ENCODE data around the gene SH3RF1. TPM values are rescaled to one million over a fixed set of nuclear protein-coding genes. Genes with fewer than 3 reads are reported as not detected.

SH3RF1 gene
- total and polyA plus RNA-seq, 4 donors, result 7.6 to 31.8 (median 18.1) TPM

DNA sequence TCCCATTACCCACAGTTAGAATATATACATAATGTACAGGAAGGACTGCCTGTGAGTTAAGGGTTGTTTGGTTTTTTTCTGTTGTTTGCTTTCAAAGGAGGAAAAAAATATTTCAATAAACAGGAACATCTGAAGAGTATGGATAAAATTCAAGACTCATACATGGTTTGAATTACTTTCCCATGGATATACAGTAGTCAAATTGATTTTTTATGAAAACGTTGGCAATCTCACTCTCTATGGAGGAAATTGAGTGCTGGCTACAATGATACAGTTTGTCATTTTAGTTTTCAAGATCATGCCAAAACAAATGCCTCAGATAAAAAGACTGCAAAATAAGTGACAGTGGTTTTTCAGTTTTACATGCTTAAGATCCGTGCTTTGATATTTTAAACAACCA, 116.6 kb downstream of the SH3RF1 start:
- intact Hi-C loops (cut with DNase I), result no loop called here
- 42 to 44% methylated on average over 2 of the region's 2 CpGs for WGBS, 2 donors
- no peak overlapping the region for H3K4me3 ChIP-seq (ENCODE audit: low read length in 2 of 2)
- no peaks in the 10 kb centered on the region for H3K27me3 ChIP-seq (ENCODE audit: control insufficient read depth in 1 of 2, insufficient read depth in 2 of 2, low read length in 1 of 2)
- H3K9me3 ChIP-seq (ENCODE audit: control insufficient read depth, low read length), result no peaks in the 10 kb centered on the region
- ATAC-seq (ENCODE audit: low FRiP score), result no peak
- H3K4me1 ChIP-seq (ENCODE audit: control insufficient read depth in 1 of 2, insufficient read depth in 2 of 2, low read length in 2 of 2), result peaks cover 2 to 3% of the 10 kb centered on the region in 2 donors
- no peak overlapping the region for H3K27ac ChIP-seq (ENCODE audit: low read depth in 1 of 2, low read length in 2 of 2)
- DNase-seq, result no peak
- H3K36me3 ChIP-seq (ENCODE audit: control insufficient read depth in 1 of 2, insufficient read depth in 2 of 2, low read length in 1 of 2), result no peaks in the 10 kb centered on the region

DNA sequence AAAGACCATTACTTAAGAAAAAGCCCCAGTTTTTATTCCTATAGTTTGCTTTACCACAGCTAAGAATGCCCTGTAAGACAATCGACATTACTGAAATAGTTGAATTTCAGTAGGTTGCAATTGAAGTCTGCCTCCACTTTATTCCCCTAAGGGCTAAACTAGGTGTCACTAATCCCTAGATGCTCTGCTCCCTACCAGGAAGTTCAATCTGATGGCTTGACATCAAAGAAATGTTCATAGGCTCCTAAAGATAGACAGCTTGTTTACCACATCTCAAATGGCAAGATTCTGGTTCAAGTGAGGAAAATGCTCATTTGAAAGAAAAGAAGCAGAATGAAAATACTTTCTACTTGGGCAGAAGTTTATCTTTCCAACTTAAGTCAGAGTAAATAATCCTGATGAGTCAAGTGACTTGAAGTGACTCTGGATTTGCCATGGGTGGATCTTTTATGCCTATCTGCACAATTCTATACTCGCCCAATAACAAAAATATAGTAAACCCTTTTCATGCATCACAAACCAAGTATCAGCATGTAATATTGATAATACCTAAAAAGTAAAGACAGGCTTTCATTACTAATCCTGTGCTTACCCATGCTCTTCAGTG, 117.2 kb downstream of the SH3RF1 start:
- Histone ChIP-seq H3K27me3 (ENCODE audit: control insufficient read depth in 1 of 2, insufficient read depth in 2 of 2, low read length in 1 of 2) (no peaks in the 10 kb centered on the region), H3K4me3 (ENCODE audit: low read length in 2 of 2) (no peak overlapping the region), H3K36me3 (ENCODE audit: control insufficient read depth in 1 of 2, insufficient read depth in 2 of 2, low read length in 1 of 2) (no peaks in the 10 kb centered on the region), H3K9me3 (ENCODE audit: control insufficient read depth, low read length) (no peaks in the 10 kb centered on the region), H3K4me1 (ENCODE audit: control insufficient read depth in 1 of 2, insufficient read depth in 2 of 2, low read length in 2 of 2) (peaks cover 2 to 3% of the 10 kb centered on the region in 2 donors), H3K27ac (ENCODE audit: low read depth in 1 of 2, low read length in 2 of 2) (no peak overlapping the region)
- ATAC-seq (ENCODE audit: low FRiP score), result no peak
- 90 to 92% methylated on average over 2 of the region's 2 CpGs for WGBS, 2 donors
- DNase-seq, result no peak
- intact Hi-C loops (cut with DNase I), result no loop called here

DNA sequence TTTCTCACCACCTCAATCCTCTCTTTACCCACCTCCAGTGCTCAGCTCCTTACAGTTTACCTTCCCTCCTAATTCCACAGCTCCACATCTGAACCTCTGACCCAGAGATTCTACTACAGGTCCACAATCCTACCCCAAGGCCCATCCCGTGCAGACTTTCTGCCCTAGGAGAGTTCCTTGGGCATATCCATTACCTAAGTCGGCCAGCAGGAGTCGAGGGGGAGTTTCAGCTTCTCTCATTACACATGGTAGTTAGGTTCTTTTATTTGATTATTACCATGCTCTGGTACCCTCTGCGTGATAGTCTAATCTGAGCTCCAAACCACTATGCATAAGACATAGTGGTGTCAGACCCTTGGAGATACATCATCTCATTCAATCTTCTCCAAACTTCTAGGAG, 117.9 kb downstream of the SH3RF1 start:
- Histone ChIP-seq H3K36me3 (ENCODE audit: control insufficient read depth in 1 of 2, insufficient read depth in 2 of 2, low read length in 1 of 2) (no peaks in the 10 kb centered on the region), H3K4me1 (ENCODE audit: control insufficient read depth in 1 of 2, insufficient read depth in 2 of 2, low read length in 2 of 2) (peaks cover 2 to 3% of the 10 kb centered on the region in 2 donors), H3K27ac (ENCODE audit: low read depth in 1 of 2, low read length in 2 of 2) (no peak overlapping the region), H3K9me3 (ENCODE audit: control insufficient read depth, low read length) (no peaks in the 10 kb centered on the region), H3K27me3 (ENCODE audit: control insufficient read depth in 1 of 2, insufficient read depth in 2 of 2, low read length in 1 of 2) (no peaks in the 10 kb centered on the region), H3K4me3 (ENCODE audit: low read length in 2 of 2) (no peak overlapping the region)
- DNase-seq (no peak), ATAC-seq (ENCODE audit: low FRiP score) (no peak)
- intact Hi-C loops (cut with DNase I), result no loop called here
- WGBS, 2 donors, result 86 to 95% methylated on average over 4 of the region's 4 CpGs

DNA sequence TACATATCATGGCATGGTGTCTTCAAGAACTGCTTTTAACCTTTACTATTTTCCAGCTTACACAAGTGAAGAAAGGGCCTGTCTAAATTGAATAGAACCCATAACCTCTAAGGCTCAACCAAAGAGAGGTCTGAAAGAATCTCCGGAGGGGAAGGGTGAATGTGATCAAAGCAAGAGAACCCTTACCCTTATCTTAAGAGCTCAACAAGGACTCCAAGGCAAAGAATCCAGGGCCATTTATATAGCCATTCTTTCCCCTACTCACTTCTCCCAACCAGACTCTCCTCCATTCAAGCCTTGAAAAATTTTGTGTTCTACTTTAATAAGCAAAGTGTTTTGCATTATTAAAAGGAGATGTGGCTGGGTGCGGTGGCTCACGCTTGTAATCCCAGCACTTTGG, 118.7 kb downstream of the SH3RF1 start:
- WGBS, 2 donors, result 92 to 95% methylated on average over 3 of the region's 3 CpGs
- ATAC-seq (ENCODE audit: low FRiP score) (no peak), DNase-seq (no peak)

DNA sequence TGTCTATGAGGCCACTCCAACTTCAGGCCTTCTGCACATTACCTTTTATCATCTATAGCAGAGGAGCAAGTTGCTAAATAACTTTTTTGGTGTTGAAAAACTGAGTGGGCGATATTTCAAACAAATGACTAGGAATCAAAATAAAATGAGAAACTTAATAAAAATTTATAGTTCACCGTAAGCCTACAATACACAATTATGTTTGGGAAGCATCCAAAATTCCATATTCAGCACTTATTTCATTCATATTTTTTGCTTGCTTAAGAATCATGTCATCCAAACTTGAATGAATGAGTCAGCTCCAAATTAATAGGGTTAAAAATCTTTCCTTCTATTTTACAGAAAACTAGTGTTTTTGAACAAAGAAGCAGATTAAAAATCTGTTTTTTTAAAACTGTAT, 119.1 kb downstream of the SH3RF1 start:
- WGBS, 2 donors, result 8 to 14% methylated on average over 2 of the region's 2 CpGs
- intact Hi-C loops (cut with DNase I), result no loop called here

More for the DNA sequence above, 118.7 kb downstream of the SH3RF1 start:
- intact Hi-C loops (cut with DNase I), result no loop called here
- Histone ChIP-seq H3K4me3 (ENCODE audit: low read length in 2 of 2) (no peak overlapping the region), H3K27me3 (ENCODE audit: control insufficient read depth in 1 of 2, insufficient read depth in 2 of 2, low read length in 1 of 2) (no peaks in the 10 kb centered on the region), H3K36me3 (ENCODE audit: control insufficient read depth in 1 of 2, insufficient read depth in 2 of 2, low read length in 1 of 2) (no peaks in the 10 kb centered on the region), H3K4me1 (ENCODE audit: control insufficient read depth in 1 of 2, insufficient read depth in 2 of 2, low read length in 2 of 2) (peaks cover 1 to 2% of the 10 kb centered on the region in 2 donors), H3K9me3 (ENCODE audit: control insufficient read depth, low read length) (no peaks in the 10 kb centered on the region), H3K27ac (ENCODE audit: low read depth in 1 of 2, low read length in 2 of 2) (no peak overlapping the region)

DNA sequence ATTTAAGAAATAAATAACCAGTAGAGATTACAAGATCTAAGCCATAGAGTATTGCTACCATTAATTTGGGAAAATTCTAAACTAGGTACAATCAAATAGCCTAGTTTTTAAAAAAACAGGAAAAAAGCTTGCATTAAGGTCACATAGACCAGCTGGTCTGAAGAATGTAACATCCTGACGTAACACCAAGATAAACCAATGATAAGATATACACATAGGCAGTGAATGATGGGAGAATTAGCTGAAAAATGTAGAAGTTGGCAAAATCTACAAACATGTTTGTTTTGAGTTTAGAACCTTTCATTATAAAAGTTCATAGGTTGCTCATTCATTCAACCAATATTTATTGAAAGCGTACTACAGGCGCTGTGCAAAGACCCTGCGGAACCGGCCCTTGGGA, 120.0 kb downstream of the SH3RF1 start:
- Histone ChIP-seq H3K27ac (ENCODE audit: low read depth in 1 of 2, low read length in 2 of 2) (no peak overlapping the region), H3K36me3 (ENCODE audit: control insufficient read depth in 1 of 2, insufficient read depth in 2 of 2, low read length in 1 of 2) (no peaks in the 10 kb centered on the region), H3K4me3 (ENCODE audit: low read length in 2 of 2) (no peak overlapping the region), H3K27me3 (ENCODE audit: control insufficient read depth in 1 of 2, insufficient read depth in 2 of 2, low read length in 1 of 2) (no peaks in the 10 kb centered on the region), H3K9me3 (ENCODE audit: control insufficient read depth, low read length) (no peaks in the 10 kb centered on the region), H3K4me1 (ENCODE audit: control insufficient read depth in 1 of 2, insufficient read depth in 2 of 2, low read length in 2 of 2) (peaks cover 1 to 2% of the 10 kb centered on the region in 2 donors)
- no peak for ATAC-seq (ENCODE audit: low FRiP score)
- intact Hi-C loops (cut with DNase I), result no loop called here
- no peak for DNase-seq
- WGBS, 2 donors, result 92 to 93% methylated on average over 5 of the region's 5 CpGs

More for the DNA sequence above, 119.1 kb downstream of the SH3RF1 start:
- no peak for ATAC-seq (ENCODE audit: low FRiP score)
- no peak for DNase-seq
- peaks cover 1 to 2% of the 10 kb centered on the region in 2 donors for H3K4me1 ChIP-seq (ENCODE audit: control insufficient read depth in 1 of 2, insufficient read depth in 2 of 2, low read length in 2 of 2)
- no peak overlapping the region for H3K4me3 ChIP-seq (ENCODE audit: low read length in 2 of 2)
- H3K9me3 ChIP-seq (ENCODE audit: control insufficient read depth, low read length), result no peaks in the 10 kb centered on the region
- H3K27me3 ChIP-seq (ENCODE audit: control insufficient read depth in 1 of 2, insufficient read depth in 2 of 2, low read length in 1 of 2), result no peaks in the 10 kb centered on the region
- H3K27ac ChIP-seq (ENCODE audit: low read depth in 1 of 2, low read length in 2 of 2), result no peak overlapping the region
- no peaks in the 10 kb centered on the region for H3K36me3 ChIP-seq (ENCODE audit: control insufficient read depth in 1 of 2, insufficient read depth in 2 of 2, low read length in 1 of 2)

DNA sequence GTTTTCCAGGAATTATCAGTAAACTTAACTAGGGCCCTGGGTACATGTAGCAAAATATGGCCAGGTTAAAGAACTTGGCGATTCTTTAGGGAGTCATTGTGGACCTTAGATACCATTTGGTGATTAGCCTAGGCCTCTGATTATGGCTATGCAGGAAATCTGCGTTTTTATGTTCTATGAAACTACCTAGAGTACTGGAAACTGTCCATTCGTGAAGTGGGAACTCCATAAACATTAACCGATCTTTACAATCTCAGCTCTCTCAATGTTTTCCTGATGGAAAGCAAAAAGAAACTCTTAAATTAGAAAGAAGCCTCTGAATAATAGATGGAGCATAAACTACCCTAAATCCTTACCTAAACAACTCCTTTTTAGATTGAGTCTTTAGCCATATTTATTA, 121.9 kb downstream of the SH3RF1 start:
- Histone ChIP-seq H3K4me3 (ENCODE audit: low read length in 2 of 2) (no peak overlapping the region), H3K4me1 (ENCODE audit: control insufficient read depth in 1 of 2, insufficient read depth in 2 of 2, low read length in 2 of 2) (peaks cover 0 to 2% of the 10 kb centered on the region in 2 donors), H3K9me3 (ENCODE audit: control insufficient read depth, low read length) (no peaks in the 10 kb centered on the region), H3K27ac (ENCODE audit: low read depth in 1 of 2, low read length in 2 of 2) (no peak overlapping the region), H3K36me3 (ENCODE audit: control insufficient read depth in 1 of 2, insufficient read depth in 2 of 2, low read length in 1 of 2) (no peaks in the 10 kb centered on the region), H3K27me3 (ENCODE audit: control insufficient read depth in 1 of 2, insufficient read depth in 2 of 2, low read length in 1 of 2) (no peaks in the 10 kb centered on the region)
- WGBS, 2 donors, result 81% methylated on average over 4 of the region's 4 CpGs
- intact Hi-C loops (cut with DNase I), result no loop called here
- no peak for ATAC-seq (ENCODE audit: low FRiP score)
- DNase-seq, result no peak

DNA sequence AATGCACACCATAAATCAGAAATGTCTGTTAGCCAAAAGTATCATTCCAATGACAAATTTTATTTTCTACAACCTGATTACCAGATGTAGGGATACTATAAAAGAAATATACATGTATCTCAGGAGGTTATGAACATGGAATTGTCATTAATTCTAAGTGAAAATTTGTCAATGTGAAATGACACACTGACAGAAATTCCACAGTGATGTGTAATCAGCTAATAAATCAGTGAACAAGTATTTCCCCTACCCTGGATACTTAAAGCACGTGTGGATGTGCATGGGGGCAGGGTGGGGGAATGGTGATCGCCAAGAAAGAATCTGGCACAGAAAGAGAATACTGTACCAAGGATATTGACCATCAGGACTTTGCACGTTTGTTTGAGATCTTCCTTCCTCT, 123.6 kb downstream of the SH3RF1 start:
- no peak overlapping the region for H3K4me3 ChIP-seq (ENCODE audit: low read length in 2 of 2)

DNA sequence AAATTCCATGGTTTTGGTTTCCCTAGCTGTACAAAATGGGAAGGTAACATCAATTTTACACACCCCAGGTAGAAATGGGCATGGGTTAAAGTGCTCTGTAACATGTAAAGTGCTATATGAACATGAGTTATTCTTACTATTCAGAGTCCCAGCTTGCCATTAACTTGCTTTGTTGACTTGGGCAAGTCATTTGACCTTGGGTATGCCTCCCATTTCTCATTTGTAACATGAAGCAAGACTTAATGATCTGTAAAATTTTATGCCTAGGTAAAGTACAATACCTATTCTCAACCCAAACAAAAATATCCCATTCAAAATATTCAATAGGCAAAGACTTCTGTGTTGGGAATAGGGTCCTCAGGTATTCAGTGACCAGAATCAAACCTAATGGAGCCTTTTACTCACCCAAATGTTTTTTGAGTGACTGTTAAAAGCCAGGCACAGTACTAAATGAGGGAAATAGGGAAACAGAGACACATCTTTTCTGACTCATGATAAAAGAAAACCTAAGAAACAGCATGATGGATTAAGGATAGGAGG, 126.6 kb downstream of the SH3RF1 start:
- no peak overlapping the region for H3K27ac ChIP-seq (ENCODE audit: low read depth in 1 of 2, low read length in 2 of 2)
- no peak overlapping the region for H3K4me3 ChIP-seq (ENCODE audit: low read length in 2 of 2)
- intact Hi-C loops (cut with DNase I), result no loop called here
- no peaks in the 10 kb centered on the region for H3K4me1 ChIP-seq (ENCODE audit: control insufficient read depth in 1 of 2, insufficient read depth in 2 of 2, low read length in 2 of 2)
- H3K9me3 ChIP-seq (ENCODE audit: control insufficient read depth, low read length), result no peaks in the 10 kb centered on the region
- no peak for DNase-seq
- no peak for ATAC-seq (ENCODE audit: low FRiP score)
- no peaks in the 10 kb centered on the region for H3K27me3 ChIP-seq (ENCODE audit: control insufficient read depth in 1 of 2, insufficient read depth in 2 of 2, low read length in 1 of 2)
- H3K36me3 ChIP-seq (ENCODE audit: control insufficient read depth in 1 of 2, insufficient read depth in 2 of 2, low read length in 1 of 2), result no peaks in the 10 kb centered on the region

More for the DNA sequence above, 123.6 kb downstream of the SH3RF1 start:
- Histone ChIP-seq H3K27ac (ENCODE audit: low read depth in 1 of 2, low read length in 2 of 2) (no peak overlapping the region), H3K9me3 (ENCODE audit: control insufficient read depth, low read length) (no peaks in the 10 kb centered on the region), H3K4me1 (ENCODE audit: control insufficient read depth in 1 of 2, insufficient read depth in 2 of 2, low read length in 2 of 2) (no peaks in the 10 kb centered on the region), H3K27me3 (ENCODE audit: control insufficient read depth in 1 of 2, insufficient read depth in 2 of 2, low read length in 1 of 2) (no peaks in the 10 kb centered on the region), H3K36me3 (ENCODE audit: control insufficient read depth in 1 of 2, insufficient read depth in 2 of 2, low read length in 1 of 2) (no peaks in the 10 kb centered on the region)
- DNase-seq (no peak), ATAC-seq (ENCODE audit: low FRiP score) (no peak)
- intact Hi-C loops (cut with DNase I), result no loop called here
- WGBS, 2 donors, result 35 to 41% methylated on average over 3 of the region's 3 CpGs
